ENCODE results near the gene ARHGEF16. TPM values are rescaled to one million over a fixed set of nuclear protein-coding genes. Genes with fewer than 3 reads are reported as not detected.

Gene ARHGEF16
- total RNA-seq, 1 experiment from 2014 or later = 25.1 TPM

GRCh38 chr1:3436901-3437300, 17.6 kb upstream of the ARHGEF16 start:
- H2AFZ ChIP-seq = no peak overlapping the region
- H3K4me3 ChIP-seq = no peak overlapping the region
- no peaks in the 10 kb centered on the region for H3K9me2 ChIP-seq (ENCODE audit: insufficient read depth)
- TF ChIP-seq EZH2 (IDR thresholded peaks at IDR 0.05; ENCODE audit: low read depth) (no peak), CTCF (conservative IDR thresholded peaks at IDR 0.05) (no peak)
- no peaks in the 10 kb centered on the region for H3K36me3 ChIP-seq (ENCODE audit: low read depth)
- POLR2A ChIA-PET (ENCODE audit: unreplicated experiment) = no interaction called here
- intact Hi-C loops (cut with micrococcal nuclease; ENCODE audit: unreplicated experiment) = no loop called here
- no peaks in the 10 kb centered on the region for H3K4me1 ChIP-seq (replicated peaks; ENCODE audit: insufficient read depth)
- peaks cover 82% of the 10 kb centered on the region for H3K27me3 ChIP-seq (ENCODE audit: insufficient read depth, low read depth)
- no peaks in the 10 kb centered on the region for H3K9me3 ChIP-seq (ENCODE audit: insufficient read depth, low read depth)
- no peak for DNase-seq
- 0 out of 2 replicates have a peak, but pooled peaks cover 3% of the 10 kb centered on the region for H4K20me1 ChIP-seq (ENCODE audit: insufficient read depth)
- H3K4me2 ChIP-seq = no peak overlapping the region
- CTCF ChIA-PET = no interaction called here
- no peaks in the 10 kb centered on the region for H3K79me2 ChIP-seq (ENCODE audit: low read depth)
- H3K27ac ChIP-seq = no peak overlapping the region
- 0 out of 2 replicates have a peak, but pooled peaks cover 3% of the 10 kb centered on the region for H3F3A ChIP-seq (ENCODE audit: insufficient read depth, low read depth)
- BruUV-seq (replicated peaks) = no TSS peak

- CTCF ChIA-PET = no interaction called here
- no peak overlapping the region for H3K27ac ChIP-seq
- H4K20me1 ChIP-seq (ENCODE audit: insufficient read depth) = no peaks in the 10 kb centered on the region
- BruUV-seq (replicated peaks) = no TSS peak
- POLR2A ChIA-PET (ENCODE audit: unreplicated experiment) = no interaction called here
- 0 out of 2 replicates have a peak, but pooled peaks cover 3% of the 10 kb centered on the region for H3F3A ChIP-seq (ENCODE audit: insufficient read depth, low read depth)
- no peak overlapping the region for H3K4me2 ChIP-seq
- no peak overlapping the region for H3K4me3 ChIP-seq
- DNase-seq = no peak
- H3K27me3 ChIP-seq (ENCODE audit: insufficient read depth, low read depth) = peaks cover 84% of the 10 kb centered on the region
- intact Hi-C loops (cut with micrococcal nuclease; ENCODE audit: unreplicated experiment) = no loop called here
- no peak overlapping the region for H2AFZ ChIP-seq
- H3K79me2 ChIP-seq (ENCODE audit: low read depth) = no peaks in the 10 kb centered on the region
- H3K9me3 ChIP-seq (ENCODE audit: insufficient read depth, low read depth) = no peaks in the 10 kb centered on the region
- TF ChIP-seq CTCF (conservative IDR thresholded peaks at IDR 0.05) (no peak), EZH2 (IDR thresholded peaks at IDR 0.05; ENCODE audit: low read depth) (no peak)
- no peaks in the 10 kb centered on the region for H3K9me2 ChIP-seq (ENCODE audit: insufficient read depth)
- H3K4me1 ChIP-seq (replicated peaks; ENCODE audit: insufficient read depth) = no peaks in the 10 kb centered on the region
- H3K36me3 ChIP-seq (ENCODE audit: low read depth) = no peaks in the 10 kb centered on the region
These were observed 15.7 kb upstream of the ARHGEF16 start for GRCh38 chr1:3438661-3439180.

GRCh38 chr1:3439346-3440299, 14.8 kb upstream of the ARHGEF16 start:
- H3K36me3 ChIP-seq (ENCODE audit: low read depth) = no peaks in the 10 kb centered on the region
- no peaks in the 10 kb centered on the region for H4K20me1 ChIP-seq (ENCODE audit: insufficient read depth)
- no peak overlapping the region for H3K4me3 ChIP-seq
- BruUV-seq (replicated peaks) = no TSS peak
- no peak overlapping the region for H2AFZ ChIP-seq
- DNase-seq = no peak
- H3K9me2 ChIP-seq (ENCODE audit: insufficient read depth) = no peaks in the 10 kb centered on the region
- intact Hi-C loops (cut with micrococcal nuclease; ENCODE audit: unreplicated experiment) = no loop called here
- no peaks in the 10 kb centered on the region for H3K79me2 ChIP-seq (ENCODE audit: low read depth)
- no peak overlapping the region for H3K27ac ChIP-seq
- no peak overlapping the region for H3K4me2 ChIP-seq
- ChIA-PET POLR2A (ENCODE audit: unreplicated experiment) (no interaction called here), CTCF (no interaction called here)
- no peaks in the 10 kb centered on the region for H3K9me3 ChIP-seq (ENCODE audit: insufficient read depth, low read depth)
- H3K27me3 ChIP-seq (ENCODE audit: insufficient read depth, low read depth) = peaks cover 84% of the 10 kb centered on the region
- no peak for TF ChIP-seq EZH2 (IDR thresholded peaks at IDR 0.05; ENCODE audit: low read depth)
- TF ChIP-seq CTCF (conservative IDR thresholded peaks at IDR 0.05) = no peak
- 0 out of 2 replicates have a peak, but pooled peaks cover 3% of the 10 kb centered on the region for H3F3A ChIP-seq (ENCODE audit: insufficient read depth, low read depth)
- no peaks in the 10 kb centered on the region for H3K4me1 ChIP-seq (replicated peaks; ENCODE audit: insufficient read depth)

Measured in PC-9 (cell line).